Measurements from ENCODE around the gene LYPD6. TPM values are rescaled to one million over a fixed set of nuclear protein-coding genes. Genes with fewer than 3 reads are reported as not detected.

LYPD6 gene
- total RNA-seq, 1 donor: 4.3 TPM

DNA sequence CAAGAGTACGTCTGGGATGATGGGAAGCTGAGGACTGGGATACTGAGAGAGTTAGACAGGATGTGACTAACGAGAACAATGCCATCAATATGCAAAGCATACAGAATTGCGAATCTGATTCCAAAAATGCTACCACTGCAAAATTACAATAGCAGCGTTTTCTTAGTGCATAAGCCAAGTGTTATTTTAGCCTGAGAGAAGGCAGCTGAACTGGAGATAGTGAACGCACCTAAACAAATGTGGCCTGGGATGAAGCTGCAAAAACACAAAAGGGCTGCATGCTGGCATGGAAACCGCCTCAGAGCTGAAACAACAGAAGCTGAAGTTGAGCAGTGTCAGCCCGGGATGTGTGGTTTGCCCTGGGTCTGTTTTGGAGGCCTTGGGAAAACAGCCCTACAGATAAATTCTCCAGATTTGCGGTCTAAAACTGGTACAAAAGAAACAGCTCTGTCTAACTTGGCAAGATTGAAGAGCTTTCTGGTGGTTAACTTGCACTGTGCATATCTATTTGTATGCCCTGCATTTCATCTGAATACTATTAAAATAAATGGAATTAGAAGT lies 45.5 kb downstream of the LYPD6 start:
- H3K4me3 ChIP-seq (ENCODE audit: low read depth, low read length): no peak overlapping the region
- TF ChIP-seq, protein P1, sequence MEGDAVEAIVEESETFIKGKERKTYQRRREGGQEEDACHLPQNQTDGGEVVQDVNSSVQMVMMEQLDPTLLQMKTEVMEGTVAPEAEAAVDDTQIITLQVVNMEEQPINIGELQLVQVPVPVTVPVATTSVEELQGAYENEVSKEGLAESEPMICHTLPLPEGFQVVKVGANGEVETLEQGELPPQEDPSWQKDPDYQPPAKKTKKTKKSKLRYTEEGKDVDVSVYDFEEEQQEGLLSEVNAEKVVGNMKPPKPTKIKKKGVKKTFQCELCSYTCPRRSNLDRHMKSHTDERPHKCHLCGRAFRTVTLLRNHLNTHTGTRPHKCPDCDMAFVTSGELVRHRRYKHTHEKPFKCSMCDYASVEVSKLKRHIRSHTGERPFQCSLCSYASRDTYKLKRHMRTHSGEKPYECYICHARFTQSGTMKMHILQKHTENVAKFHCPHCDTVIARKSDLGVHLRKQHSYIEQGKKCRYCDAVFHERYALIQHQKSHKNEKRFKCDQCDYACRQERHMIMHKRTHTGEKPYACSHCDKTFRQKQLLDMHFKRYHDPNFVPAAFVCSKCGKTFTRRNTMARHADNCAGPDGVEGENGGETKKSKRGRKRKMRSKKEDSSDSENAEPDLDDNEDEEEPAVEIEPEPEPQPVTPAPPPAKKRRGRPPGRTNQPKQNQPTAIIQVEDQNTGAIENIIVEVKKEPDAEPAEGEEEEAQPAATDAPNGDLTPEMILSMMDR (IDR thresholded peaks at IDR 0.05; ENCODE audit: insufficient read depth, low read depth, low read length): no peak
- no peak for DNase-seq (ENCODE audit: low read depth)

DNA sequence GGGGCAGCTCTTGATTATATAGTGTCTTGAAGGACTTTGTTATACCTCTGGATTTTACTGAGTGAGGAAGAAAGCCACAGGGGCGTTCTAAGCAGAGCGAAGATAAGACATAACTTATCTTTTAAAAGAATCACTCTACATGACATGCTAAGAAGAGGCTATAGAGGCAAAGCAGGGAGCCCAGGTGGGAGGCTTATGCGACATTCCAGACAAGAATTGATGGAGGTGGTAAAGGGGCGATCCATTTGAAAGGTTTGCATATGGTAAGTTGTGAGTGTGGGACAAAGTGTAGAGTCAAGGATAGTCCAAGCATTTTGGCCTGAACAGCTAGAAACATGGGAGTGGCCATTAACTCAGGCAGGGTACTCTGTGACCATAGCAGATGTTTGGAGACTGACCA lies 49.8 kb downstream of the LYPD6 start:
- no peak overlapping the region for H3K4me3 ChIP-seq (ENCODE audit: low read depth, low read length)
- TF ChIP-seq, protein P1 (IDR thresholded peaks at IDR 0.05; ENCODE audit: insufficient read depth, low read depth, low read length): no peak
- no peak for DNase-seq (ENCODE audit: low read depth)

DNA sequence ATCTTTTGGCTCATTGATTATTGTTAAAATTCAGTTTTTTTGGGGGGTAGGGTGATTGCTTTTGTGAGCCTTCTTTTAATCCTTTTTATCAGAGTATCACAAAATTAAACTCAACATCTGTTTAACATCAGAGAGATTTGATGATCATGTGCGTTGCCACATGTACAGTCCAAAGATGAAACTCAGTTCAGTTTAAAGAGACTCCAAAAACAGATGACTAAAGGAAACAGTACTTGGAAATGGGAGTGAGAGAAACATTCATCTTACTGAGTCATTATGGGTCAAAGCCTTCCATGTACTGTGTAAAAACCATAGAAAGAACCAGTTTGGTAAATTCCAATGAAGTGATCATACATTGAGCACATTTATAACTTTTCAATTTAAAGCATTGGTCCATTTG lies 53.0 kb downstream of the LYPD6 start:
- TF ChIP-seq, protein P1 (IDR thresholded peaks at IDR 0.05; ENCODE audit: insufficient read depth, low read depth, low read length): no peak
- peak; percentile 85 for DNase-seq (ENCODE audit: low read depth)
- no peak overlapping the region for H3K4me3 ChIP-seq (ENCODE audit: low read depth, low read length)

DNA sequence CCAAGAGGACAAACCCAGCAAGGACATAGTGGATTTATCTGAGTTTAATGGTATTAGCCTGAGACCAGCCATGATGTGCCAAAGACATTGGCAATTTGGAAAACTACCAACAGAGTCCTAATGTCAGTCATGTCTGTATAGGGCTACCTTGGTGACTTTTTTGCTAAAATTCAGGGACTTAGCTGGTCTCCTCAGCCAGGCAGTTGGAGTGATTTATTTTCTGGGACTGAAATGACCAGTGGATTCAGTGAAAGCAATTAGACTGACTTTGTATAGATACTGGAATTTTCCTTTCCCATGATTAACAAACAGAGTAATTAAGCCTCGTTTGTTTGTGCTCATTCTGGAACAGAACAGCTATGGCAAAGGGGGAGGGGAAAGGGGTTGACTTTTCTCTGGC lies 55.0 kb downstream of the LYPD6 start:
- no peak for DNase-seq (ENCODE audit: low read depth)
- TF ChIP-seq, protein P1 (IDR thresholded peaks at IDR 0.05; ENCODE audit: insufficient read depth, low read depth, low read length): no peak

DNA sequence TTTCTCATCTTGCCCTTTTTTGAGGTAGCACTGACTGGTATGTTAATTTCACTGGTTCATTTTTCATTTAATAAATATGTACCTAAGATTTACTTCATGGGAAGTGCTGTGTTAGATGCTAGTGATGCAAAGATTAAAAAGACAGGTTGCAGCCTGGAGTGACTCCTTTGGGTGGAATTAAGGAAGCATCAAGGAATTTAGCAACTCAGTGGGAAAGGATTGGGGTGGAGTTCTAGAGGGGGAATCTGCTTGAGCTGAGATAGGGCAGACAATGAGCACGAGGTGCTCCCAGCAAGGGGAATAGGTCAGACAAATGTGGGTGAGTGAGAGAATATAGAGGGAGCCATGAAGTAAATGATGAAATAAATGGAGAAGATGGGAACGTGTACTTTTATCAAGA lies 57.0 kb downstream of the LYPD6 start:
- TF ChIP-seq, protein P1 (IDR thresholded peaks at IDR 0.05; ENCODE audit: insufficient read depth, low read depth, low read length): no peak
- no peak overlapping the region for H3K4me3 ChIP-seq (ENCODE audit: low read depth, low read length)
- no peak for DNase-seq (ENCODE audit: low read depth)

More for the DNA sequence above, 55.0 kb downstream of the LYPD6 start:
- H3K4me3 ChIP-seq (ENCODE audit: low read depth, low read length): no peak overlapping the region

DNA sequence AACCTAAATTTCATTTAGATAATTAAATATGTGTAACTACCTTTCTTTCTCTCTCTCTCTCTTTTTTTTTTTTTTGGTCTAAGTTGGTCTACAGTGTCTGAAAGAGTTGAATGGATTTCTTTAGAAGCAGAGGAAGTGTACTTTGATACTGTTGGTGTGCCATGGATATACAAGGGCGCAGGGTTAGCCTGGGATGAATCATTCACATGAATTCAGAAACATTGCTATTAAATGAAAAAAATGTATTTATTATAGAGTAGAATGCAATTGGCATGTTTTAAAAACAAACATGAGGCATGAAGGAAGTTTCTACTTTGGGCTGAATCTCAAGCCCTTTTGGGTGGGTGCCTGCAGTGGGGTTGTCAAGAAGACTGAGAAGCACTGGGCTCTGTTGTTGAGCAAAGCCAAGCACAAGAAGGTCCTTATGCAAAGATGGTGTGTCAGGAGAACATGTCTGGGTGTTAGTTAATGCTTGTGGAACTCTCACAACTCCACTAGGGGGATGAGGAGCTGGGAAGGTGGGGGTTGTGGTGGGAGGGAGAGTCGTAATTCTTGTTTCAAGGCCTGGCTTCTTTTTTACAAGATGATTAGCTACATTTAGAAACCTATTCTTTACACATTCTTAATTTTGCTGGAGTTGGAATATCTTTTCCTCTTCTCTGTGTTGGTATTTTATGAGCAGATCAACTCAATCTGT lies 57.9 kb downstream of the LYPD6 start:
- H3K4me3 ChIP-seq (ENCODE audit: low read depth, low read length): no peak overlapping the region
- DNase-seq (ENCODE audit: low read depth): peak; percentile 28
- TF ChIP-seq, protein P1 (IDR thresholded peaks at IDR 0.05; ENCODE audit: insufficient read depth, low read depth, low read length): peak; percentile 40

Measured in fibroblast of villous mesenchyme (primary cell).